GM23338 (cell line): ENCODE measurements around the gene ADAMTS17. TPM values are rescaled to one million over a fixed set of nuclear protein-coding genes. Genes with fewer than 3 reads are reported as not detected.

Source experiments
- ATAC-seq: fragments of 200-7000 bp; cut with Tn5 transposase; 3 replicates; pipeline ENCODE4 v1.9.1; 2020
- DNase-seq: peaks from one replicate; pipeline ENCODE4 v3.0.0-alpha.2; 2015; ENCODE audit warnings: low spot score
- H2AFZ ChIP-seq: fragments of 200-600 bp; sonication (generic); 2 replicates; pipeline ENCODE4 v1.8.0; 2016; ENCODE audit warnings: antibody characterized with exemption, mild to moderate bottlenecking, moderate library complexity
- H3F3A ChIP-seq: fragments of 200-600 bp; sonication (generic); replicated peaks from 2 replicates; pipeline ENCODE4 v1.8.0; 2017; ENCODE audit warnings: antibody characterized with exemption, mixed run types, low read depth
- H3K27ac ChIP-seq: fragments of 200-600 bp; sonication (generic); 2 replicates; pipeline ENCODE4 v1.6.1; 2016; ENCODE audit warnings: low read depth
- H3K27me3 ChIP-seq: fragments of 200-600 bp; sonication (generic); 2 replicates; pipeline ENCODE4 v1.8.0; 2016; ENCODE audit warnings: mild to moderate bottlenecking, mixed run types, moderate library complexity; ENCODE audit not compliant: insufficient read depth
- H3K36me3 ChIP-seq: fragments of 200-600 bp; sonication (generic); 2 replicates; pipeline ENCODE4 v1.8.0; 2016; ENCODE audit warnings: mild to moderate bottlenecking; ENCODE audit not compliant: insufficient read depth
- H3K4me1 ChIP-seq: fragments of 200-600 bp; sonication (generic); 2 replicates; pipeline ENCODE4 v1.8.0; 2016; ENCODE audit warnings: mild to moderate bottlenecking, moderate library complexity; ENCODE audit not compliant: insufficient read depth
- H3K4me2 ChIP-seq: fragments of 200-600 bp; sonication (generic); 2 replicates; pipeline ENCODE4 v1.7.1; 2017; ENCODE audit warnings: mixed run types
- H3K4me3 ChIP-seq: fragments of 200-600 bp; sonication (generic); 2 replicates; pipeline ENCODE4 v1.6.1; 2016; ENCODE audit warnings: mixed run types
- H3K79me2 ChIP-seq: fragments of 200-600 bp; sonication (generic); replicated peaks from 2 replicates; pipeline ENCODE4 v1.8.0; 2017; ENCODE audit warnings: mild to moderate bottlenecking; ENCODE audit not compliant: insufficient read depth
- H3K9me2 ChIP-seq: fragments of 200-600 bp; sonication (generic); 2 replicates; pipeline ENCODE4 v1.8.0; 2017; ENCODE audit not compliant: insufficient read depth
- H4K20me1 ChIP-seq: fragments of 200-600 bp; sonication (generic); replicated peaks from 2 replicates; pipeline ENCODE4 v1.8.0; 2017; ENCODE audit warnings: mild to moderate bottlenecking; ENCODE audit not compliant: insufficient read depth
- H3K27ac Mint-ChIP-seq: 2 replicates; pipeline ENCODE4 v1.8.0; 2020; ENCODE audit warnings: inconsistent platforms, mild to moderate bottlenecking, moderate library complexity, mixed read lengths
- H3K27me3 Mint-ChIP-seq: 3 replicates; pipeline ENCODE4 v1.8.0; 2022; ENCODE audit warnings: low read depth, mild to moderate bottlenecking, moderate library complexity, mixed read lengths, inconsistent platforms; ENCODE audit not compliant: insufficient read depth, poor library complexity
- H3K36me3 Mint-ChIP-seq: 3 replicates; pipeline ENCODE4 v1.8.0; 2021; ENCODE audit warnings: low read depth, mild to moderate bottlenecking, inconsistent platforms, moderate library complexity, mixed read lengths
- H3K4me1 Mint-ChIP-seq: 3 replicates; pipeline ENCODE4 v1.8.0; 2020; ENCODE audit warnings: mild to moderate bottlenecking, inconsistent platforms, mixed read lengths
- H3K4me3 Mint-ChIP-seq: 3 replicates; pipeline ENCODE4 v1.8.0; 2021; ENCODE audit warnings: moderate library complexity, mild to moderate bottlenecking, inconsistent platforms, mixed read lengths
- H3K9me3 Mint-ChIP-seq: 3 replicates; pipeline ENCODE4 v1.8.0; 2020; ENCODE audit warnings: moderate library complexity, mild to moderate bottlenecking, inconsistent platforms, mixed read lengths
- NANOG ChIP-seq: IDR thresholded peaks from 2 replicates; pipeline ENCODE4 v1.6.1; 2016; ENCODE audit warnings: antibody characterized with exemption, borderline replicate concordance
- POLR2AphosphoS5 ChIP-seq: IDR thresholded peaks from 2 replicates; pipeline ENCODE4 v1.6.1; 2016; ENCODE audit warnings: antibody characterized with exemption, low read depth
- STAT1 ChIP-seq: IDR thresholded peaks from one replicate; pipeline ENCODE4 v1.6.1; 2016; ENCODE audit warnings: antibody characterized with exemption; ENCODE audit not compliant: unreplicated experiment
- ZNF114 ChIP-seq: fragments of 250-450 bp; sonication (Bioruptor Pico); IDR thresholded peaks from 2 replicates; pipeline ENCODE4 v1.5.0; 2020; ENCODE audit warnings: mild to moderate bottlenecking, moderate library complexity
- ZNF331 ChIP-seq: fragments of 250-450 bp; sonication (Bioruptor Pico); IDR thresholded peaks from 2 replicates; pipeline ENCODE4 v1.5.0; 2020; ENCODE audit warnings: low read depth, mild to moderate bottlenecking, moderate library complexity
- ZNF462 ChIP-seq: fragments of 250-450 bp; sonication (Bioruptor Pico); IDR thresholded peaks from 2 replicates; pipeline ENCODE4 v1.5.0; 2020; ENCODE audit warnings: mild to moderate bottlenecking, moderate library complexity
- polyA plus RNA-seq: library from polyadenylated mRNA; unstranded; fragments of >200 nt; fragmentation: Nextera tagmentation; extraction: Ambion mirVana; gene quantifications from 2 replicates; pipeline ENCODE4 v1.2.1, GENCODE V29; 2016
- total RNA-seq: library from RNA; depleted of rRNA; stranded (reverse); fragments of >200 nt; shearing (Covaris generic); gene quantifications from 2 replicates; pipeline ENCODE4 v1.2.3, GENCODE V29; 2014
- TF ChIP-seq, protein P1 (sequence below), 2 experiments: fragments of 200-600 bp in 1 of 2; sonication (generic) in 1 of 2; conservative IDR thresholded peaks; 2 replicates each; pipeline versions ENCODE4 v1.5.1 to v1.6.1; 2016 to 2017; ENCODE audit warnings: antibody characterized with exemption in 2 of 2, low read depth in 2 of 2, mild to moderate bottlenecking in 2 of 2, moderate library complexity in 1 of 2

The ADAMTS17 gene
- total and polyA plus RNA-seq, 2 experiments from 2014 or later, result 0.60 to 3.8 TPM

DNA sequence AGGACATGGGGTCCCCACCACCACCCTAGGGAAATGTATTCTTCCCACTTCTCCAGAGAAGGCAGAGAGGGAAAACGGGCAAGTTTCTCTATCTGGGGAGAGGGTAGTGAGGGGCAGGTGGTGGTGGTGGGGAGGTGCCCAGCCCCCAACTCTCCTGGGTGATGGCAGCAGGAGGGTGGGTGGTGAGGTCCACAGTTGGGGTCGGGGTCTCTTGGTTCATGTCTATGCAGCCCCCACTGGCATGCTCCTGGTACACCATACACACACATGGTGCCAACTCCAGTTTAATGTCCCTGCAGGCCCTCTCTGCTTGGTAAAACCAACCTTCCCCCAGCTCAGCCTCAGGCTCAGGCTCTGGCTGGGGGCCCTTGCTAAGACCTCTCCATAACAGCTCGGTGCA, 354.1 kb downstream of the ADAMTS17 start:
- Mint-ChIP-seq H3K4me3 (no peak overlapping the region), H3K27me3 (peaks cover 14% of the 10 kb centered on the region), H3K27ac (no peak overlapping the region), H3K36me3 (peaks cover 13% of the 10 kb centered on the region; the same call in 2 of the 3 replicates), H3K9me3 (peaks cover 17% of the 10 kb centered on the region), H3K4me1 (peaks cover 32% of the 10 kb centered on the region)
- Histone ChIP-seq H3K9me2 (0 out of 2 replicates have a peak, but pooled peaks cover 3% of the 10 kb centered on the region), H3K79me2 (no peaks in the 10 kb centered on the region), H3K27ac (no peak overlapping the region), H3K4me2 (no peak overlapping the region), H4K20me1 (no peaks in the 10 kb centered on the region), H2AFZ (no peak overlapping the region), H3K27me3 (no peaks in the 10 kb centered on the region), H3F3A (peaks cover 10% of the 10 kb centered on the region), H3K4me1 (peaks cover 14% of the 10 kb centered on the region), H3K4me3 (no peak overlapping the region), H3K36me3 (no peaks in the 10 kb centered on the region)
- ATAC-seq (no peak), DNase-seq (no peak)
- TF ChIP-seq ZNF462 (no peak), NANOG (no peak), STAT1 (no peak), ZNF114 (CRISPR knock-in tag) (no peak), POLR2AphosphoS5 (no peak), ZNF331 (CRISPR knock-in tag) (no peak)
- TF ChIP-seq, protein P1, sequence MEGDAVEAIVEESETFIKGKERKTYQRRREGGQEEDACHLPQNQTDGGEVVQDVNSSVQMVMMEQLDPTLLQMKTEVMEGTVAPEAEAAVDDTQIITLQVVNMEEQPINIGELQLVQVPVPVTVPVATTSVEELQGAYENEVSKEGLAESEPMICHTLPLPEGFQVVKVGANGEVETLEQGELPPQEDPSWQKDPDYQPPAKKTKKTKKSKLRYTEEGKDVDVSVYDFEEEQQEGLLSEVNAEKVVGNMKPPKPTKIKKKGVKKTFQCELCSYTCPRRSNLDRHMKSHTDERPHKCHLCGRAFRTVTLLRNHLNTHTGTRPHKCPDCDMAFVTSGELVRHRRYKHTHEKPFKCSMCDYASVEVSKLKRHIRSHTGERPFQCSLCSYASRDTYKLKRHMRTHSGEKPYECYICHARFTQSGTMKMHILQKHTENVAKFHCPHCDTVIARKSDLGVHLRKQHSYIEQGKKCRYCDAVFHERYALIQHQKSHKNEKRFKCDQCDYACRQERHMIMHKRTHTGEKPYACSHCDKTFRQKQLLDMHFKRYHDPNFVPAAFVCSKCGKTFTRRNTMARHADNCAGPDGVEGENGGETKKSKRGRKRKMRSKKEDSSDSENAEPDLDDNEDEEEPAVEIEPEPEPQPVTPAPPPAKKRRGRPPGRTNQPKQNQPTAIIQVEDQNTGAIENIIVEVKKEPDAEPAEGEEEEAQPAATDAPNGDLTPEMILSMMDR (conservative IDR thresholded peaks at IDR 0.05; ENCODE audit: low read depth in 2 of 2), result no peak
